PC-3 (cell line): ENCODE results near the gene RSPRY1. TPM values are rescaled to one million over a fixed set of nuclear protein-coding genes. Genes with fewer than 3 reads are reported as not detected.
"Not testable (repeated sequence)": the region's sequence is repeated elsewhere in the genome, so short reads cannot be mapped to it uniquely, and the experiment has no call there.

ENCODE experiments used
- ATAC-seq: fragments of 200-7000 bp; cut with Tn5 transposase; 2 replicates; pipeline ENCODE4 v1.9.1; 2020; ENCODE audit warnings: mild to moderate bottlenecking, moderate library complexity
- BruUV-seq: library from RNA; stranded (reverse); fragments of 400-500 nt; replicated peaks from 2 replicates; lab custom pipeline; 2021; lab: Mats Ljungman, UMichigan
- CTCF ChIA-PET: fragments of 300-600 bp; sonication (Branson Sonifier 250); formaldehyde crosslinking; loops from one replicate; lab custom pipeline; 2022; ENCODE audit warnings: antibody characterized with exemption; lab: Charles Lee
- POLR2A ChIA-PET: fragments of 300-600 bp; sonication (Branson Sonifier 250); formaldehyde crosslinking; loops from one replicate; lab custom pipeline; 2022; ENCODE audit warnings: antibody characterized with exemption; ENCODE audit not compliant: unreplicated experiment; lab: Charles Lee
- DNase-seq: peaks from one replicate; pipeline ENCODE4 v3.0.0-alpha.2; 2015
- H2AFZ ChIP-seq: fragments of 300-600 bp; sonication (generic); 2 replicates; pipeline ENCODE4 v1.6.0; 2016; ENCODE audit warnings: antibody characterized with exemption, low read length
- H3F3A ChIP-seq: fragments of 300-600 bp; sonication (generic); one replicate; pipeline ENCODE4 v1.6.0; 2017; ENCODE audit warnings: antibody characterized with exemption, low read length, control low read depth, mild to moderate bottlenecking; ENCODE audit not compliant: unreplicated experiment
- H3K27ac ChIP-seq: fragments of 300-600 bp; sonication (generic); 2 replicates; pipeline ENCODE4 v1.5.1; 2016; ENCODE audit warnings: mild to moderate bottlenecking, low read length
- H3K27me3 ChIP-seq: fragments of 300-600 bp; sonication (generic); 2 replicates; pipeline ENCODE4 v1.6.1; 2016; ENCODE audit warnings: low read length, mixed read lengths
- H3K36me3 ChIP-seq: fragments of 300-600 bp; sonication (generic); 2 replicates; pipeline ENCODE4 v1.6.1; 2016; ENCODE audit warnings: low read depth, mixed run types, low read length, mixed read lengths
- H3K4me1 ChIP-seq: fragments of 300-600 bp; sonication (generic); 2 replicates; pipeline ENCODE4 v1.5.1; 2016; ENCODE audit warnings: low read length; ENCODE audit not compliant: insufficient read depth
- H3K4me2 ChIP-seq: fragments of 300-600 bp; sonication (generic); 2 replicates; pipeline ENCODE4 v1.6.0; 2016; ENCODE audit warnings: low read length
- H3K4me3 ChIP-seq: fragments of 300-600 bp; sonication (generic); 2 replicates; pipeline ENCODE4 v1.5.1; 2016; ENCODE audit warnings: mild to moderate bottlenecking, low read length, mixed read lengths
- H3K79me2 ChIP-seq: fragments of 300-600 bp; sonication (generic); 2 replicates; pipeline ENCODE4 v1.6.1; 2017; ENCODE audit warnings: low read length, mixed read lengths
- H3K9ac ChIP-seq: fragments of 300-600 bp; sonication (generic); 2 replicates; pipeline ENCODE4 v1.6.0; 2016; ENCODE audit warnings: mild to moderate bottlenecking, low read length
- H3K9me2 ChIP-seq: fragments of 300-600 bp; sonication (generic); replicated peaks from 2 replicates; pipeline ENCODE4 v1.6.1; 2016; ENCODE audit warnings: mixed run types, low read length, mixed read lengths
- H3K9me3 ChIP-seq: fragments of 300-600 bp; sonication (generic); 2 replicates; pipeline ENCODE4 v1.6.1; 2016; ENCODE audit warnings: low read length, mixed read lengths
- H4K20me1 ChIP-seq: fragments of 300-600 bp; sonication (generic); 2 replicates; pipeline ENCODE4 v1.6.1; 2016; ENCODE audit warnings: low read length, mixed read lengths
- EZH2 ChIP-seq: fragments of 300-600 bp; sonication (generic); IDR thresholded peaks from one replicate; pipeline ENCODE4 v1.6.1; 2017; ENCODE audit warnings: antibody characterized with exemption, mild to moderate bottlenecking, low read length; ENCODE audit not compliant: unreplicated experiment
- EZH2phosphoT487 ChIP-seq: fragments of 300-600 bp; sonication (generic); IDR thresholded peaks from 2 replicates; pipeline ENCODE4 v1.6.1; 2018; ENCODE audit warnings: mild to moderate bottlenecking, antibody characterized with exemption, low read length, borderline replicate concordance
- intact Hi-C: fragments of 100-400 bp; cut with micrococcal nuclease; formaldehyde crosslinking; loops from 2 replicates; pipeline ENCODE4 v1.9.0; 2023
- total RNA-seq: library from RNA; depleted of rRNA; stranded (reverse); fragments of >200 nt; gene quantifications from 2 replicates; pipeline ENCODE4 v1.2.3, GENCODE V29; 2014
- TF ChIP-seq, protein P1 (sequence below): fragments of 300-600 bp; sonication (generic); conservative IDR thresholded peaks from 2 replicates; pipeline ENCODE4 v1.5.1; 2017; ENCODE audit warnings: antibody characterized with exemption, low read depth, mild to moderate bottlenecking, low read length

Gene RSPRY1
- total RNA-seq, 1 experiment from 2014 or later: 17.5 TPM

DNA sequence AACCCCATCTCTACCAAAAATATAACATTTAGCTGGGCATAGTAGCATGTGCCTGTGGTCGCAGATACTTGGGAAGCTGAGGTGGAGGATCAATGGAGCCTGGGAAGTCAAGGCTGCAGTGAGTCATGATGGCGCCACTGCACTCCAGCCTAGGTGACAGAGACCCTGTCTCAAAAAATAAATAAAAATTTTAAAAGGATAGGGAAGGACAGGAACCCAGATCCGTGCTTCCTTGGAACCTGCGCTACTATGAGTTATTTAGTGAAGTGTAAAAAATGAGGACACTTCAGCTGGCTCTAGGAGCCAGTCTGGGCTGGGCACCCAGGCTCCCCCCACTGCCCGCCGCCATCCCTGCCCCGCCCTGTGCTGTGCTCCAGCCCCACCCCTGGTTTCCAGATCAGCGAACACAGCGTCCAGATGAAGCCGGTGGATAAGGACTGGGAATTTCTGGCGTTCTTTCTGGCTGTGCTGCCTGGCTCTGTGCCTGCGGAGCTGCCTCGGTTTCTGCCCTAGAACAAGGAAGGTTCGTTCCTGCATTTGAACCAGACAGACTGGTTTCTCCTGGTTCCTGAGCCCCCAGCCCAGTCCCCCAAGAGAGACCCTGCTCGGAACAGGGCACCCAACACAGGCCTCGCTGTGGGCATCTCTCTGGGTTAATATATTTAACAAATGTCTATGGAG is 79.9 kb downstream of the RSPRY1 start:
- no peak for TF ChIP-seq EZH2
- TF ChIP-seq EZH2phosphoT487: no peak
- TF ChIP-seq, protein P1, sequence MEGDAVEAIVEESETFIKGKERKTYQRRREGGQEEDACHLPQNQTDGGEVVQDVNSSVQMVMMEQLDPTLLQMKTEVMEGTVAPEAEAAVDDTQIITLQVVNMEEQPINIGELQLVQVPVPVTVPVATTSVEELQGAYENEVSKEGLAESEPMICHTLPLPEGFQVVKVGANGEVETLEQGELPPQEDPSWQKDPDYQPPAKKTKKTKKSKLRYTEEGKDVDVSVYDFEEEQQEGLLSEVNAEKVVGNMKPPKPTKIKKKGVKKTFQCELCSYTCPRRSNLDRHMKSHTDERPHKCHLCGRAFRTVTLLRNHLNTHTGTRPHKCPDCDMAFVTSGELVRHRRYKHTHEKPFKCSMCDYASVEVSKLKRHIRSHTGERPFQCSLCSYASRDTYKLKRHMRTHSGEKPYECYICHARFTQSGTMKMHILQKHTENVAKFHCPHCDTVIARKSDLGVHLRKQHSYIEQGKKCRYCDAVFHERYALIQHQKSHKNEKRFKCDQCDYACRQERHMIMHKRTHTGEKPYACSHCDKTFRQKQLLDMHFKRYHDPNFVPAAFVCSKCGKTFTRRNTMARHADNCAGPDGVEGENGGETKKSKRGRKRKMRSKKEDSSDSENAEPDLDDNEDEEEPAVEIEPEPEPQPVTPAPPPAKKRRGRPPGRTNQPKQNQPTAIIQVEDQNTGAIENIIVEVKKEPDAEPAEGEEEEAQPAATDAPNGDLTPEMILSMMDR: no peak
- no peaks in the 10 kb centered on the region for H3K36me3 ChIP-seq
- no peaks in the 10 kb centered on the region for H3F3A ChIP-seq
- ATAC-seq (peak; percentile 75), DNase-seq (peak; percentile 19)
- CTCF ChIA-PET: interaction anchor here (0.6 kb wide), 1 partner anchor 34 kb away, joined by 3 read pairs; no protein-coding TSS in a partner anchor
- no TSS peak for BruUV-seq
- no peak overlapping the region for H3K27ac ChIP-seq
- peak overlapping the region; percentile 43; the same call in 1 of the 2 replicates for H2AFZ ChIP-seq
- no peaks in the 10 kb centered on the region for H4K20me1 ChIP-seq
- H3K4me2 ChIP-seq: peak overlapping the region; percentile 57
- peaks cover 6% of the 10 kb centered on the region; the same call in 1 of the 2 replicates for H3K4me1 ChIP-seq
- no peaks in the 10 kb centered on the region for H3K79me2 ChIP-seq
- H3K9ac ChIP-seq: no peak overlapping the region
- no peaks in the 10 kb centered on the region for H3K9me3 ChIP-seq
- no peak overlapping the region for H3K4me3 ChIP-seq
- intact Hi-C loops: no loop called here
- H3K9me2 ChIP-seq: no peaks in the 10 kb centered on the region
- POLR2A ChIA-PET: no interaction called here
- no peaks in the 10 kb centered on the region for H3K27me3 ChIP-seq

DNA sequence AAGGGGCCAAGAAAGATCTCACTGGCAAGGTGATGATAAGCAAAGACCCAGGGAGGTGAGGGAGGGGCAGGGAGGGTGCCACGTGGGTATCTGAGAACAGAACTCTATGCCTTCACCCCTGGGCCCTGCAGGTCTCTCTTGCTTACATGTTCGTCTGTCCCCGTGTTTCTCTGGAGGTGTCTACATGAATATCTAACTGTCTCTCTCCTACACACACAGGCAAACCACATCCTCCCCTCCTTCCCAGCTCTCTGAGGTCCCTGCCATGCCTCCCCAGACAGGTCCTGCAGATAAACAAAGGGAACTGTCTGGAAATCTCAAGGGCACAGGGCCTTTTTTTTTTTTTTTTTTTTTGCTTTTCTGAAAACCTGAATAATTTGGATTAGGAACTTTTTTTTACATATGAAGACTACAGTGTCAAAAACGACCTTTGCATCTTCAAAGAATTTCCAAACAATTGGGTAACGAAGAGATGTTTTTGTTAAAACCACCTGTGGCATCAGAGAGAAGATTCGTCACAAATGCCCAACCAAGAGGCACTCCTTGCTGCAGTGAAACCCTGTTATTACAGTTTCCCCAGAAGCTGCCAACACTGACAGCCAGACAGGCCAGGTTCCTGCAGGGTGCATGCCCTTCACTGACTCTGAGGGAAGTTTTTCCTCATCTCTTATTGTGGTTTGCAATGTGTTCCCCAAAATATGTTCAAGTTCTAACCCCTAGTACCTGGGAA is 80.6 kb downstream of the RSPRY1 start:
- ATAC-seq: no peak; the same call in 1 of the 2 replicates

DNA sequence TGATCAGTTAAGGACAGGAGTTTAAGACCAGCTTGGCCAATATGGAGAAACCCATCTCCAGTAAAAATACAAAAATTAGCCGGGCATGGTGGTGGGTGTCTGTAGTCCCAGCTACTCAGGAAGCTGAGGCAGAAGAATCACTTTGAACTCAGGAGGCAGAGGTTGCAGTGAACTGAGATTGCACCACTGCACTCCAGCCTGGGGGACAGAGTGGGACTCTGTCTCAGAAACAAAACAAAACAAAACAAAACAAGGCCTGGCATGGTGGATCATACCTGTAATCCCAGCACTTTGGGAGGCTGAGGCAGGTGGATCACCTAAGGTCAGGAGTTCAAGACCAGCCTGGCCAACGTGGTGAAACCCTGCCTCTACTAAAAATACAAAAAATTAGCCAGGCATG is 81.2 kb downstream of the RSPRY1 start:
- ATAC-seq, H2AFZ ChIP-seq, CTCF ChIA-PET, intact Hi-C loops, H3K27ac ChIP-seq, BruUV-seq, DNase-seq, H3K4me3 ChIP-seq, H3K79me2 ChIP-seq, H3K9me3 ChIP-seq, H3K9ac ChIP-seq, H3K9me2 ChIP-seq, H4K20me1 ChIP-seq, H3K27me3 ChIP-seq, H3K4me1 ChIP-seq, POLR2A ChIA-PET, H3K36me3 ChIP-seq, H3K4me2 ChIP-seq, H3F3A ChIP-seq: not testable (repeated sequence)

More for the DNA sequence above, 80.6 kb downstream of the RSPRY1 start:
- Histone ChIP-seq H2AFZ (peak overlapping the region; percentile 43; the same call in 1 of the 2 replicates), H3K27ac (no peak overlapping the region), H3K9me3 (no peaks in the 10 kb centered on the region), H3K36me3 (no peaks in the 10 kb centered on the region), H3K4me2 (peak overlapping the region; percentile 57), H3K4me3 (no peak overlapping the region), H4K20me1 (no peaks in the 10 kb centered on the region), H3K9me2 (no peaks in the 10 kb centered on the region), H3K4me1 (peaks cover 6% of the 10 kb centered on the region; the same call in 1 of the 2 replicates), H3K79me2 (no peaks in the 10 kb centered on the region), H3K9ac (no peak overlapping the region), H3K27me3 (no peaks in the 10 kb centered on the region), H3F3A (no peaks in the 10 kb centered on the region)
- no TSS peak for BruUV-seq
- ChIA-PET POLR2A (no interaction called here), CTCF (no interaction called here)
- TF ChIP-seq EZH2: no peak
- no peak for TF ChIP-seq EZH2phosphoT487
- TF ChIP-seq, protein P1: no peak
- DNase-seq: no peak
- intact Hi-C loops: no loop called here
